WTC11 (cell line): ENCODE data around the gene CEMIP.

ENCODE experiments used
- CREB1 ChIP-seq: sonication (generic); formaldehyde crosslinking; IDR thresholded peaks from 2 replicates; pipeline ENCODE4 v1.8.0; 2023; ENCODE audit warnings: mild to moderate bottlenecking, missing genetic modification reagents
- E2F4 ChIP-seq: sonication (generic); formaldehyde crosslinking; IDR thresholded peaks from 2 replicates; pipeline ENCODE4 v1.8.1; 2022; ENCODE audit warnings: low read depth, mild to moderate bottlenecking, moderate library complexity, missing genetic modification reagents, borderline replicate concordance
- FOXP1 ChIP-seq: sonication (generic); formaldehyde crosslinking; IDR thresholded peaks from 2 replicates; pipeline ENCODE4 v1.8.0; 2022; ENCODE audit warnings: missing genetic modification reagents, mild to moderate bottlenecking, moderate library complexity, borderline replicate concordance
- GABPB1 ChIP-seq: sonication (generic); formaldehyde crosslinking; IDR thresholded peaks from 2 replicates; pipeline ENCODE4 v1.8.1; 2023; ENCODE audit warnings: mild to moderate bottlenecking, missing genetic modification reagents
- JAZF1 ChIP-seq: fragments of 250-450 bp; sonication (Bioruptor Pico); IDR thresholded peaks from 2 replicates; pipeline ENCODE4 v1.9.0; 2021; ENCODE audit warnings: moderate library complexity, mild to moderate bottlenecking, inconsistent platforms
- KAT7 ChIP-seq: sonication (generic); formaldehyde crosslinking; IDR thresholded peaks from 2 replicates; pipeline ENCODE4 v1.8.1; 2023; ENCODE audit warnings: missing genetic modification reagents, mild to moderate bottlenecking, borderline replicate concordance
- NR2C2 ChIP-seq: sonication (generic); formaldehyde crosslinking; IDR thresholded peaks from 2 replicates; pipeline ENCODE4 v1.8.0; 2022; ENCODE audit warnings: mild to moderate bottlenecking, missing genetic modification reagents
- NR3C1 ChIP-seq: sonication (generic); formaldehyde crosslinking; conservative IDR thresholded peaks from 2 replicates; pipeline ENCODE4 v1.8.1; 2023; ENCODE audit warnings: low read depth, mild to moderate bottlenecking, missing genetic modification reagents
- TCF7 ChIP-seq: sonication (generic); formaldehyde crosslinking; IDR thresholded peaks from 2 replicates; pipeline ENCODE4 v1.8.0; 2022; ENCODE audit warnings: mild to moderate bottlenecking, low read depth, missing genetic modification reagents, moderate library complexity
- ZNF121 ChIP-seq: sonication (generic); formaldehyde crosslinking; IDR thresholded peaks from 2 replicates; pipeline ENCODE4 v1.8.0; 2023; ENCODE audit warnings: missing genetic modification reagents
- ZNF263 ChIP-seq: sonication (generic); formaldehyde crosslinking; IDR thresholded peaks from 2 replicates; pipeline ENCODE4 v1.8.1; 2022; ENCODE audit warnings: low read depth, mild to moderate bottlenecking, moderate library complexity, missing genetic modification reagents
- ZNF317 ChIP-seq: sonication (generic); formaldehyde crosslinking; IDR thresholded peaks from 2 replicates; pipeline ENCODE4 v1.8.1; 2023; ENCODE audit warnings: low read depth, mild to moderate bottlenecking, moderate library complexity, missing genetic modification reagents, borderline replicate concordance
- TF ChIP-seq, protein P1 (sequence below): sonication (generic); formaldehyde crosslinking; IDR thresholded peaks from 2 replicates; pipeline ENCODE4 v1.8.1; 2022; ENCODE audit warnings: mild to moderate bottlenecking, moderate library complexity, missing genetic modification reagents
- TF ChIP-seq, protein P2 (sequence below): fragments of 200-600 bp; IDR thresholded peaks from 2 replicates; pipeline ENCODE4 v1.8.0; 2022; ENCODE audit warnings: antibody characterized with exemption

GRCh38 chr15:80932513-80932815, 153.3 kb downstream of the CEMIP start:
- TF ChIP-seq, protein P1, sequence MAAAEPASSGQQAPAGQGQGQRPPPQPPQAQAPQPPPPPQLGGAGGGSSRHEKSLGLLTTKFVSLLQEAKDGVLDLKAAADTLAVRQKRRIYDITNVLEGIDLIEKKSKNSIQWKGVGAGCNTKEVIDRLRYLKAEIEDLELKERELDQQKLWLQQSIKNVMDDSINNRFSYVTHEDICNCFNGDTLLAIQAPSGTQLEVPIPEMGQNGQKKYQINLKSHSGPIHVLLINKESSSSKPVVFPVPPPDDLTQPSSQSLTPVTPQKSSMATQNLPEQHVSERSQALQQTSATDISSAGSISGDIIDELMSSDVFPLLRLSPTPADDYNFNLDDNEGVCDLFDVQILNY (CRISPR knock-in tag): no peak
- TF ChIP-seq KAT7 (CRISPR knock-in tag) (no peak), FOXP1 (CRISPR knock-in tag) (no peak), TCF7 (CRISPR knock-in tag) (no peak), CREB1 (CRISPR knock-in tag) (no peak), NR2C2 (CRISPR knock-in tag) (no peak), ZNF121 (no peak), E2F4 (CRISPR knock-in tag) (no peak), NR3C1 (CRISPR knock-in tag) (no peak), GABPB1 (CRISPR knock-in tag) (no peak), ZNF317 (CRISPR knock-in tag) (no peak), JAZF1 (CRISPR knock-in tag) (no peak), ZNF263 (CRISPR knock-in tag) (no peak)
- TF ChIP-seq, protein P2, sequence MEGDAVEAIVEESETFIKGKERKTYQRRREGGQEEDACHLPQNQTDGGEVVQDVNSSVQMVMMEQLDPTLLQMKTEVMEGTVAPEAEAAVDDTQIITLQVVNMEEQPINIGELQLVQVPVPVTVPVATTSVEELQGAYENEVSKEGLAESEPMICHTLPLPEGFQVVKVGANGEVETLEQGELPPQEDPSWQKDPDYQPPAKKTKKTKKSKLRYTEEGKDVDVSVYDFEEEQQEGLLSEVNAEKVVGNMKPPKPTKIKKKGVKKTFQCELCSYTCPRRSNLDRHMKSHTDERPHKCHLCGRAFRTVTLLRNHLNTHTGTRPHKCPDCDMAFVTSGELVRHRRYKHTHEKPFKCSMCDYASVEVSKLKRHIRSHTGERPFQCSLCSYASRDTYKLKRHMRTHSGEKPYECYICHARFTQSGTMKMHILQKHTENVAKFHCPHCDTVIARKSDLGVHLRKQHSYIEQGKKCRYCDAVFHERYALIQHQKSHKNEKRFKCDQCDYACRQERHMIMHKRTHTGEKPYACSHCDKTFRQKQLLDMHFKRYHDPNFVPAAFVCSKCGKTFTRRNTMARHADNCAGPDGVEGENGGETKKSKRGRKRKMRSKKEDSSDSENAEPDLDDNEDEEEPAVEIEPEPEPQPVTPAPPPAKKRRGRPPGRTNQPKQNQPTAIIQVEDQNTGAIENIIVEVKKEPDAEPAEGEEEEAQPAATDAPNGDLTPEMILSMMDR: no peak
